HL-60 (cell line): Measurements from ENCODE around the gene CBR4.

Experiments
- DNase-seq, 2 experiments: peaks; one replicate each; pipeline ENCODE4 v3.0.0-alpha.2; 2010 to 2020; ENCODE audit warnings: low read depth in 1 of 2, low spot score in 1 of 2
- H3K27ac ChIP-seq: fragments of 250-450 bp; sonication (Bioruptor Pico); replicated peaks from 2 replicates; pipeline ENCODE4 v1.5.1; 2020; ENCODE audit warnings: mild to moderate bottlenecking, moderate library complexity
- H3K27me3 ChIP-seq: fragments of 250-450 bp; sonication (Bioruptor Pico); 2 replicates; pipeline ENCODE4 v1.5.1; 2021; ENCODE audit warnings: mild to moderate bottlenecking, moderate library complexity; ENCODE audit not compliant: insufficient read depth, poor library complexity, severe bottlenecking
- H3K4me3 ChIP-seq: replicated peaks from 2 replicates; pipeline ENCODE4 v1.5.1; 2011; ENCODE audit warnings: mild to moderate bottlenecking, control low read depth, low read length; ENCODE audit not compliant: insufficient read depth
- GABPA ChIP-seq: IDR thresholded peaks from 2 replicates; pipeline ENCODE4 v1.6.1; 2012; ENCODE audit warnings: low read depth
- POLR2AphosphoS5 ChIP-seq: IDR thresholded peaks from 2 replicates; pipeline ENCODE4 v1.6.1; 2012; ENCODE audit warnings: low read depth
- SPI1 ChIP-seq: IDR thresholded peaks from 2 replicates; pipeline ENCODE4 v1.6.1; 2012; ENCODE audit warnings: low read depth, mild to moderate bottlenecking, borderline replicate concordance
- long read RNA-seq: library from polyadenylated mRNA; unstranded; transcript quantifications from one replicate; pipeline ENCODE4 v2.0.0, GENCODE V29; 2020
- TF ChIP-seq, protein P1 (sequence below): IDR thresholded peaks from one replicate; pipeline ENCODE4 v1.5.1; 2011; ENCODE audit warnings: low read length, control low read depth, inconsistent platforms; ENCODE audit not compliant: insufficient read depth
- TF ChIP-seq, protein P2 (sequence below): IDR thresholded peaks from 2 replicates; pipeline ENCODE4 v1.6.1; 2012; ENCODE audit warnings: low read depth; ENCODE audit not compliant: insufficient replicate concordance

CBR4 gene
- long read RNA-seq, transcript CBR4-202 (4 exons, 1,602 nt) = minor isoform, 5 of 118 reads
- long read RNA-seq, transcript CBR4-201 (5 exons, 3,443 nt) = major isoform, 74 of 118 reads
- long read RNA-seq, partial matches to known transcripts = 6 of 118 reads
- long read RNA-seq, other reads (novel, unspliced or antisense) = 33 of 118 reads

DNA sequence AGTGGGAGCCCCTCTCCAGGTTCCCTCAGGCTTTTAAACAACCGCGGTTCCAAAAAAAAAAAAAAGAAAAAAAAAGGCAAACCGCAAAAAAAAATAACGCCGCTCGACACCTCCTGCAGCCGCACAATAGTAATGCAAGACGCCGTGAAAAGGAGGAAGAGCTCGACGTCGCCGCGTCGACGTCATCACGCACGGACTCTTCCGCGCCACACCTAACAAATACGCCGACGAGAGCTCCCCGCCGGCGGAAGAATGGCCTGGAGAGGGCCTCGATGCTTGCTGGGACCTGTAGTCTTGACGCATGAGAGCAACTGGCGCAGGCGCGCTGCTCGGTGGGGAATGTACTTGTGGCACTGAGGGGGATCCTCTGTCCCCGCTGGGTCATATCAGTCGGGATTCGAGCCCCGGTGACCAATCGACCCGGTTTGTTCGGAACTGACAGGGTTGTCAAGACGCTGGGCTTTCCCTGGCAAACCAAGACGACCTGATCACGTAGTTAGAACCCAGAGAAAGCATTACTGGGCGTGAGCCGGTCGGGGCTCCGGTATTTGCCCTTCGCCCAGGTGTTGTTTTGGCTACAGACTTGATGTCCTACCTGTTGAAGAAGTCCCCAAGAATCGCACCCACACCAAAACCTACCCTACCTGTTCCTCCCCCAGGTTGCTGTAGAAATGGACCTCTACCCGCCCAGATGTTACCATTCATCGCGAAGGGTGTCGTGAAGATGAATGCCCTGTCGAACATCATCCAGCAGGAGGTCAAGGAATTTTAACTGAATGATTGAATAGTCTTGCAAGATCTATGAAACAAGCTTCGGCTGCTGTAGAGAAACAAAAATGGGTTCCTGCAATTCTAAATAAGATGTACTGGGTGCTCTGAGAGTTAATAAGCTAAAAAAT lies at the start of gene CBR4:
TSS of gene CBR4 (minus strand) at position 131 of the 899 bp plus-strand sequence. CDS start 166 bp downstream, outside the sequence.
- TF ChIP-seq POLR2AphosphoS5 (peak; percentile 85), SPI1 (peak; percentile 88), GABPA (peak; percentile 70)
- TF ChIP-seq, protein P1, sequence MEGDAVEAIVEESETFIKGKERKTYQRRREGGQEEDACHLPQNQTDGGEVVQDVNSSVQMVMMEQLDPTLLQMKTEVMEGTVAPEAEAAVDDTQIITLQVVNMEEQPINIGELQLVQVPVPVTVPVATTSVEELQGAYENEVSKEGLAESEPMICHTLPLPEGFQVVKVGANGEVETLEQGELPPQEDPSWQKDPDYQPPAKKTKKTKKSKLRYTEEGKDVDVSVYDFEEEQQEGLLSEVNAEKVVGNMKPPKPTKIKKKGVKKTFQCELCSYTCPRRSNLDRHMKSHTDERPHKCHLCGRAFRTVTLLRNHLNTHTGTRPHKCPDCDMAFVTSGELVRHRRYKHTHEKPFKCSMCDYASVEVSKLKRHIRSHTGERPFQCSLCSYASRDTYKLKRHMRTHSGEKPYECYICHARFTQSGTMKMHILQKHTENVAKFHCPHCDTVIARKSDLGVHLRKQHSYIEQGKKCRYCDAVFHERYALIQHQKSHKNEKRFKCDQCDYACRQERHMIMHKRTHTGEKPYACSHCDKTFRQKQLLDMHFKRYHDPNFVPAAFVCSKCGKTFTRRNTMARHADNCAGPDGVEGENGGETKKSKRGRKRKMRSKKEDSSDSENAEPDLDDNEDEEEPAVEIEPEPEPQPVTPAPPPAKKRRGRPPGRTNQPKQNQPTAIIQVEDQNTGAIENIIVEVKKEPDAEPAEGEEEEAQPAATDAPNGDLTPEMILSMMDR = no peak
- TF ChIP-seq, protein P2, sequence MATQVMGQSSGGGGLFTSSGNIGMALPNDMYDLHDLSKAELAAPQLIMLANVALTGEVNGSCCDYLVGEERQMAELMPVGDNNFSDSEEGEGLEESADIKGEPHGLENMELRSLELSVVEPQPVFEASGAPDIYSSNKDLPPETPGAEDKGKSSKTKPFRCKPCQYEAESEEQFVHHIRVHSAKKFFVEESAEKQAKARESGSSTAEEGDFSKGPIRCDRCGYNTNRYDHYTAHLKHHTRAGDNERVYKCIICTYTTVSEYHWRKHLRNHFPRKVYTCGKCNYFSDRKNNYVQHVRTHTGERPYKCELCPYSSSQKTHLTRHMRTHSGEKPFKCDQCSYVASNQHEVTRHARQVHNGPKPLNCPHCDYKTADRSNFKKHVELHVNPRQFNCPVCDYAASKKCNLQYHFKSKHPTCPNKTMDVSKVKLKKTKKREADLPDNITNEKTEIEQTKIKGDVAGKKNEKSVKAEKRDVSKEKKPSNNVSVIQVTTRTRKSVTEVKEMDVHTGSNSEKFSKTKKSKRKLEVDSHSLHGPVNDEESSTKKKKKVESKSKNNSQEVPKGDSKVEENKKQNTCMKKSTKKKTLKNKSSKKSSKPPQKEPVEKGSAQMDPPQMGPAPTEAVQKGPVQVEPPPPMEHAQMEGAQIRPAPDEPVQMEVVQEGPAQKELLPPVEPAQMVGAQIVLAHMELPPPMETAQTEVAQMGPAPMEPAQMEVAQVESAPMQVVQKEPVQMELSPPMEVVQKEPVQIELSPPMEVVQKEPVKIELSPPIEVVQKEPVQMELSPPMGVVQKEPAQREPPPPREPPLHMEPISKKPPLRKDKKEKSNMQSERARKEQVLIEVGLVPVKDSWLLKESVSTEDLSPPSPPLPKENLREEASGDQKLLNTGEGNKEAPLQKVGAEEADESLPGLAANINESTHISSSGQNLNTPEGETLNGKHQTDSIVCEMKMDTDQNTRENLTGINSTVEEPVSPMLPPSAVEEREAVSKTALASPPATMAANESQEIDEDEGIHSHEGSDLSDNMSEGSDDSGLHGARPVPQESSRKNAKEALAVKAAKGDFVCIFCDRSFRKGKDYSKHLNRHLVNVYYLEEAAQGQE = no peak
- peak within 1 kb of the TSS; percentile 92 for H3K27ac ChIP-seq
- H3K27me3 ChIP-seq = no peaks in the 10 kb centered on the region
- peak within 1 kb of the TSS; percentile 80 for H3K4me3 ChIP-seq
- DNase-seq = peak; percentile 92 to 98

DNA sequence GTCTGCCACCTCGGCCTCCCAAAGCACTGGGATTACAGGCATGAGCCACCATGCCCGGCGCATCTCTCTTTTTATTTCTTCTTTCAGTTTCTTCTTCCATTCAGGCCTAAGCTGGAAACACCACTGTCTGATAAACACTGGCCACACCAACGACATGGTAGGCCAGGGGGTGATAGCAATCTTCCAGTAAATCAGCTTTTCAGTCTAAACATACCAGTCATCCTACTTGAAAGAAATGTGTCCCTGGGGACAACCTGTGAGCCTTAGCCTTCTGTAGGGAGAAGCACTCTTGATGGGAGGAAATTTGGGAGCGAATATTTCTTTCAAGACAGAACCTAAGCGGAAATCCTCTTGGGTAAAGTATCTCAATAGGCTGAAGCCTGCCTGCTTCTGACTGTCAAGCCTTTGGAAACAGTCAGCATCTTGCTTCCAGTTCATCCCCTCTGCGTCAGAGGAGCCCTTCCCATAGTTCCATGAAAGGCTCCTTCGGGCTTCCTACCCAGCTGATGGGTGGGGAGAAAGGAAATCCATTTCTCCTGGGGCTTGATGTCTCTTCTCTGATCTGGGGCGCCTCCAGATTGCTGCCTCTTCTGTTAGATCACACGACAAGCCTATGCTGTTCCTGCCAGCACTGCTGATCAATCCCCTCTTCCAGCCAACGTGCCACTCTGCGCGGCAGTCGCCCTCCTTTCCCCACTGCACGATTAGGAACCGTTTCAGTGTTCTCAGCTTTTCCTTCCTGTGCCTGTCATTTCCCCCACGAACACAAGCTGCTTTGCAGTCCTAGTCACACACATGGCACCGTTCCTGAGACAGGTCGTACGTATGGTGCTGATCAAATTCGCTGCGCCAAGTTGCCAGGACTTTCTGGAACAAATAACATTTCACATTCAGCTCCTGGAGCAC lies 49.5 kb upstream of the CBR4 start:
- no peak for DNase-seq
- no peaks in the 10 kb centered on the region for H3K27me3 ChIP-seq
- TF ChIP-seq, protein P1 = no peak
- TF ChIP-seq, protein P2 = no peak
- TF ChIP-seq GABPA (no peak), POLR2AphosphoS5 (no peak), SPI1 (no peak)
- no peak overlapping the region for H3K27ac ChIP-seq
- no peak overlapping the region for H3K4me3 ChIP-seq

DNA sequence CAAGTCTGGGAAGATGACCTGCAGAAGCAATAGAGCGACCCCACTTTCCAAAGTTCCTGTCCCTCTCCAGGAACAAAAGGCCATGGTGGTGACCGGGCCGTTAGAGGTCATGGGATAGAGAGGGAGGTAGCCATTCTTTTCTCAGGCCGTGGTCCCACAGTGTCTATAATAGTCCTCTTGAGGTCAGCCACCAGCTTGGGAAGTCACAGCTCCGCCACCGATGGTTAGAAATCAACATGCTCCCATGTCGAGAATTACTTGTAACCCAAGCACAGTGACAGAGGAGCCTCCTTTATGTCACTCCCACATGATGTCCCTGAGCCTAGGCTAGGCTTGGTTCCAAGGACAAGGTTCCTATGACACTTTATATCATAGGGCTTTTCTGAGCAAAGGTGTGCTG lies 48.3 kb upstream of the CBR4 start:
- no peak for DNase-seq
- Histone ChIP-seq H3K27me3 (no peaks in the 10 kb centered on the region), H3K27ac (no peak overlapping the region), H3K4me3 (no peak overlapping the region)
- no peak for TF ChIP-seq SPI1
- TF ChIP-seq, protein P2 = no peak
- TF ChIP-seq GABPA = no peak
- TF ChIP-seq POLR2AphosphoS5 = no peak
- TF ChIP-seq, protein P1 = no peak
